SU-DHL-6 (cell line): ENCODE measurements around the gene MPV17L2.
A peak's percentile ranks its signal among the peaks of the same experiment; 100 is the strongest.

Experiments
- H2AFZ ChIP-seq: fragments of 200-600 bp; sonication (generic); 2 replicates; pipeline ENCODE4 v1.6.1; 2014; ENCODE audit warnings: low read depth, mild to moderate bottlenecking, moderate library complexity, mixed read lengths, antibody characterized with exemption, low read length; ENCODE audit not compliant: severe bottlenecking
- H3F3A ChIP-seq: fragments of 200-600 bp; shearing (Covaris generic); 2 replicates; pipeline ENCODE4 v1.6.0; 2016; ENCODE audit warnings: antibody characterized with exemption, mild to moderate bottlenecking; ENCODE audit not compliant: insufficient read depth
- H3K27ac ChIP-seq: fragments of 200-600 bp; sonication (generic); 2 replicates; pipeline ENCODE4 v1.5.1; 2016; ENCODE audit warnings: low read depth, mild to moderate bottlenecking, low read length, moderate library complexity, mixed read lengths
- H3K27me3 ChIP-seq: fragments of 200-600 bp; sonication (generic), shearing (Covaris generic); 2 replicates; pipeline ENCODE4 v1.6.0; 2014; ENCODE audit warnings: mild to moderate bottlenecking, low read length
- H3K36me3 ChIP-seq: fragments of 200-600 bp; sonication (generic); 2 replicates; pipeline ENCODE4 v1.6.1; 2014; ENCODE audit warnings: mild to moderate bottlenecking, low read length, mixed read lengths
- H3K4me2 ChIP-seq: fragments of 300-600, 200-600 bp; shearing (Covaris generic), sonication (generic); 2 replicates; pipeline ENCODE4 v1.6.0; 2014; ENCODE audit warnings: low read length, low read depth, mild to moderate bottlenecking; ENCODE audit not compliant: poor library complexity, severe bottlenecking
- H3K4me3 ChIP-seq: fragments of 200-600 bp; sonication (generic); 2 replicates; pipeline ENCODE4 v1.5.1; 2014; ENCODE audit warnings: antibody characterized with exemption, low read length, mild to moderate bottlenecking, mixed read lengths; ENCODE audit not compliant: insufficient read depth, poor library complexity, severe bottlenecking
- H3K79me2 ChIP-seq: fragments of 200-600 bp; sonication (generic); 2 replicates; pipeline ENCODE4 v1.6.1; 2014; ENCODE audit warnings: mild to moderate bottlenecking, low read length, moderate library complexity; ENCODE audit not compliant: insufficient read depth
- H3K9ac ChIP-seq: fragments of 200-600 bp; sonication (generic); 2 replicates; pipeline ENCODE4 v1.7.0; 2014; ENCODE audit warnings: mild to moderate bottlenecking, low read length
- H3K9me2 ChIP-seq: fragments of 200-600 bp; sonication (generic); replicated peaks from 2 replicates; pipeline ENCODE4 v1.6.1; 2014; ENCODE audit warnings: low read length; ENCODE audit not compliant: insufficient read depth
- H3K9me3 ChIP-seq: fragments of 200-600 bp; sonication (generic); 2 replicates; pipeline ENCODE4 v1.6.1; 2014; ENCODE audit warnings: low read length, mixed read lengths; ENCODE audit not compliant: insufficient read depth
- H4K20me1 ChIP-seq: fragments of 200-600 bp; sonication (generic); 2 replicates; pipeline ENCODE4 v1.6.1; 2014; ENCODE audit warnings: low read depth, mild to moderate bottlenecking, antibody characterized with exemption, low read length, moderate library complexity, mixed read lengths
- EZH2phosphoT487 ChIP-seq: fragments of 200-600 bp; sonication (generic), shearing (Covaris generic); conservative IDR thresholded peaks from 2 replicates; pipeline ENCODE4 v1.6.1; 2018; ENCODE audit warnings: mild to moderate bottlenecking, antibody characterized with exemption, low read length, moderate library complexity, mixed read lengths
- TF ChIP-seq, protein P1 (sequence below): fragments of 200-600 bp; sonication (generic); IDR thresholded peaks from one replicate; pipeline ENCODE4 v1.5.1; 2017; ENCODE audit warnings: antibody characterized with exemption, mild to moderate bottlenecking, low read length, moderate library complexity; ENCODE audit not compliant: insufficient read depth, poor library complexity, severe bottlenecking

The MPV17L2 gene

DNA sequence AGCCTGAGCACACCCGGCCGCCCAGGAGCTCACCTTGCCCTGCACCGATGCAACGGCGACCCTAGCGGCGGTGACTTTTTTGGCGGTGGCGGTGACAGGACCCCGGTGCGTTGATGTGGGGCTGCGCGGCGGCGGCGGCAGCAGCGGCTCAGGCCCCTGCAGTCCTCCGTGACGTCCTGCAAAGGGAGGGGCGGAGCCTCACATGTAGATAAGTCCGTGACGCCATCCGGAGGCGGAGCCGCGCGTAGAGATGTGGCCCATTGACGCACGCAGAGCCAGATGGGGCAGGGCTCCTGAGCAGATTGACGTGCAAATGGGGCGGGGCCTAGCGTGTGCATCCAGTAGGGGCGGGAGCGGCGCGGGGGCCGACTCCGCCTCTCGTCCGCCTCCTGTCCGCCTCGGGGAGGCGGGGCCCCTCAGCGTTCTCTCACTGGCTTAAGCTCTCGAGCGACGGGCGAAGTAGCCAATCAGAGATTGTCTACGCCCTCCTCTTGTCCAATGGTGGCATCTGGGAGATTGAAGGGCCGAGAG is 10.9 kb downstream of the MPV17L2 start, which contains the start of gene RAB3A:
RAB3A (minus strand) TSS at position 180 of the 531 bp plus-strand sequence. CDS start 1,302 bp downstream, outside the sequence.
- no peaks in the 10 kb centered on the region; the same call in 1 of the 2 replicates for H3K27me3 ChIP-seq
- H3K9ac ChIP-seq: peak within 1 kb of the TSS; percentile 95
- TF ChIP-seq, protein P1, sequence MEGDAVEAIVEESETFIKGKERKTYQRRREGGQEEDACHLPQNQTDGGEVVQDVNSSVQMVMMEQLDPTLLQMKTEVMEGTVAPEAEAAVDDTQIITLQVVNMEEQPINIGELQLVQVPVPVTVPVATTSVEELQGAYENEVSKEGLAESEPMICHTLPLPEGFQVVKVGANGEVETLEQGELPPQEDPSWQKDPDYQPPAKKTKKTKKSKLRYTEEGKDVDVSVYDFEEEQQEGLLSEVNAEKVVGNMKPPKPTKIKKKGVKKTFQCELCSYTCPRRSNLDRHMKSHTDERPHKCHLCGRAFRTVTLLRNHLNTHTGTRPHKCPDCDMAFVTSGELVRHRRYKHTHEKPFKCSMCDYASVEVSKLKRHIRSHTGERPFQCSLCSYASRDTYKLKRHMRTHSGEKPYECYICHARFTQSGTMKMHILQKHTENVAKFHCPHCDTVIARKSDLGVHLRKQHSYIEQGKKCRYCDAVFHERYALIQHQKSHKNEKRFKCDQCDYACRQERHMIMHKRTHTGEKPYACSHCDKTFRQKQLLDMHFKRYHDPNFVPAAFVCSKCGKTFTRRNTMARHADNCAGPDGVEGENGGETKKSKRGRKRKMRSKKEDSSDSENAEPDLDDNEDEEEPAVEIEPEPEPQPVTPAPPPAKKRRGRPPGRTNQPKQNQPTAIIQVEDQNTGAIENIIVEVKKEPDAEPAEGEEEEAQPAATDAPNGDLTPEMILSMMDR: no peak
- TF ChIP-seq EZH2phosphoT487: no peak
- peak within 1 kb of the TSS; percentile 62 for H2AFZ ChIP-seq
- H3K79me2 ChIP-seq: peaks cover 19% of the 10 kb centered on the region
- H3F3A ChIP-seq: peaks cover 9% of the 10 kb centered on the region
- H3K4me2 ChIP-seq: peak within 1 kb of the TSS; percentile 89
- no peaks in the 10 kb centered on the region for H3K9me3 ChIP-seq
- H4K20me1 ChIP-seq: no peaks in the 10 kb centered on the region
- H3K36me3 ChIP-seq: no peaks in the 10 kb centered on the region
- peak within 1 kb of the TSS; percentile 98 for H3K4me3 ChIP-seq
- no peaks in the 10 kb centered on the region for H3K9me2 ChIP-seq
- H3K27ac ChIP-seq: peak within 1 kb of the TSS; percentile 91

DNA sequence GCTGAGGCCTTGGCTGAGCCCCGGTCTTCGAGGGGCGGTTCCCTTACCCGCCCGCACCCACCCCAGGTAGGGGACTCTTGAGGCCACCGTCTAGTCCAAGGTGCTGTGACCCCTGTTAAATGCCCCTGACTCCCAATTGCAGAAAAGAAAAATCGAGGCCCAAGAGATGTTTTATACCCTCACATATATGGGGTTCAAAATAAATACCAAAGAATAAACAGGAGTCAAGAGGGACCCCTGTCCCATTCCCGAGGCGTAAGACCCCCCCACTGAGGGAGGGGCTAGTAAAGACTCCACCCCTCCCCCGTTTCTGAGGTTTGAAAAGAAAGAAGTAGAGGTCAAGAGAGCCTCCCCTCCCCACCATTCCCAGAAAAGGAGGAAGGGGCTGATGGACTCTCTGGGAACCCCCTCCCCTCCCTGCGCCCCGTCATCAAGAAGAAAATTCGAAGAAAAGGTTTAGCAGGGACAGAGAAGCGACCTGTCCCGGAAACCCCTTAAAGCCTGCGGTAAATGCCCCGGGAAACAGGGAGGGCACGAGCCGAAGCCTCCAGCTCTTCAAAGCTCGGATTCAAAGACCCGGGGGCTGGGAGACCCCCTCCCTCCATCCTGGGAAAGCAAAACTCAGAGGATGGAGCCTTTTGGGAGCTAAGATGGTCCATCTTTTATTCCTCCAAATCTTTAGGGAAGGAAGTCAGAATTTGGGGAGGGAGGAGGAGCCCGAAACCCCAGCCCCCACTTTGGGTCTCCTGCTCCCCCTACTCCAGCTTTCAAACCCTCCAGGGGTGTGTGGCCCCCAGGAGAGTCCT is 11.6 kb downstream of the MPV17L2 start:
- Histone ChIP-seq H3K27me3 (no peaks in the 10 kb centered on the region; the same call in 1 of the 2 replicates), H3K9me2 (no peaks in the 10 kb centered on the region), H3F3A (peaks cover 9% of the 10 kb centered on the region), H3K4me3 (peak overlapping the region; percentile 98), H3K4me2 (peak overlapping the region; percentile 89), H4K20me1 (no peaks in the 10 kb centered on the region), H3K9ac (peak overlapping the region; percentile 95), H3K9me3 (no peaks in the 10 kb centered on the region), H3K79me2 (peaks cover 19% of the 10 kb centered on the region), H3K27ac (peak overlapping the region; percentile 91), H3K36me3 (no peaks in the 10 kb centered on the region), H2AFZ (peak overlapping the region; percentile 62)
- TF ChIP-seq EZH2phosphoT487: no peak
- TF ChIP-seq, protein P1: no peak

DNA sequence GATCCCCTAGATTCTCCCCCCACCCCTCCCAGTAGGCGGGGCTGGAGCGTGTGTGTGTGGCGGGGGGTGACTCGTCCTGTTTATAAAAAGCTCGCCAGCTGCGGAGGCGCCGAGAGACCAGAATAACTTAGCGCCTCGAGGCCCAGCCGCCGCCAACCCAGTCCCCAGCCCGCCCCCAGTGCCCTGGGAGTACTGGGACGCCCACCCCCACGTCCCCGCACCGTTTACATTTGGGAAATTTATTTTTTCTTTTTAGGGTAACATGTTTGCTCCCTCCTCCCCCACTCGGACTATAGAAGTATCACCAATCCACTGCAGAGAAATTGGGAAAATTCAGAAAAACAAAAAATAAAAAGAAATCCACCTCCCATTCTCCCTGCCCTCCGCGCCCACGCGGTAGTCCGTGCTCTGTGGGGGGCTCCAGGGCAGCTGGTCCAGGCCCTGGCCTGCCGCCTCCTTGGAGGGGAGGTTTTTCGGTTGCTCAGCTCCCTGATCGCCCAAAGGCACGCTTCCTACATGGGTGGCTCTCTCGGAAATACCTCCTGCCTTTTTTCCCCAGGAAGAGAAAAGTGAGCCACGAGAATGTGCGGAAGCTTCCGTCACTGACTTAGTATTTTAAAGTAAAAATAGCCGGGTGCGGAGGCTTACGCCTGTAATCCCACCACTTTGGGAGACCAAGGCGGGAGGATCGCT is 12.3 kb downstream of the MPV17L2 start:
- Histone ChIP-seq H2AFZ (no peak overlapping the region), H4K20me1 (no peaks in the 10 kb centered on the region), H3K4me2 (peak overlapping the region; percentile 89), H3K27ac (peak overlapping the region; percentile 91), H3K36me3 (no peaks in the 10 kb centered on the region), H3K9me2 (no peaks in the 10 kb centered on the region), H3K4me3 (peak overlapping the region; percentile 98), H3K9ac (peak overlapping the region; percentile 95), H3K79me2 (peaks cover 19% of the 10 kb centered on the region), H3F3A (peaks cover 9% of the 10 kb centered on the region), H3K27me3 (no peaks in the 10 kb centered on the region; the same call in 1 of the 2 replicates), H3K9me3 (no peaks in the 10 kb centered on the region)
- TF ChIP-seq, protein P1: no peak
- TF ChIP-seq EZH2phosphoT487: no peak
